Left hindlimb (tissue), 1 donor: ENCODE measurements around the gene HEATR9.

Source experiments
- DNase-seq: peaks from one replicate; pipeline ENCODE4 v3.0.0-alpha.2; 2018

HEATR9 gene

DNA sequence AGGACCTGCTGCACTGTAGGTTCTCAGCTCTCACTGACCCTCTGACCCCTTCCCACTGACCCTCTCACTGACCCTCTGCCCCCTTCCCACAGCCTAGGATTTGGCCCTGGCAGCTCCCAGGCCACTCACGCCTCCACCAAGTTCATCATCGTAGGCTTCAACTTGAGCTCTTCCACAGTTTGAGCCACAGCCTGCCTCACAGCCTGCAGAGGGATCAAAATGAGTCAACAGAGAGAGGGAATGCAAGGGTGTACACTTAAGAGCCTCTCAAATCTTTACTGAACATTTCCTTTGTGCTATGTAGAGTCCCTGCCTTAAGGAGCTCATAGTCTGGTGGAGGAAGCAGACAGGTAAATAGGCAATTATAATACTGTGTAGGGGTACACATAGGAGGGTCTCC, 12.1 kb downstream of the HEATR9 start:
- no peak for DNase-seq

DNA sequence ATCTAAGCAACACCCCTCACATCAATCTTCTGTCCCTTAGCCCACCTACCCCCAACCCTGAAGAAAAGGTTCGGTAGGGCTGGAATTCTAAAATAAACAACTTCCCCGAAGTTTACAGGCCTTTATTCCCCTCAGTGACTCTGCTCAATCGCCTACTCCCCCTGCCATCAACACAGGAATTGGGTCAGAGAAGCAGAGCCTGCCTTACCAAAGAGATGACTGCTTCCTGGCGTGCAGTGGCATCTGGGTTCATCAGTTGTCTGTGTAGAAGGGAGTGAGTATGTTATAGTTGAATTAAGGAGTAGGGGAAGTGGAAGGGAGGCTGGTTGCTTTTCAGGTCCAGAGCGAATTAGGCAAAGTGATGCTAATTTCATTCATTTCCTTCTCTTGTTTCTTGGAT, 12.7 kb downstream of the HEATR9 start:
- no peak for DNase-seq

DNA sequence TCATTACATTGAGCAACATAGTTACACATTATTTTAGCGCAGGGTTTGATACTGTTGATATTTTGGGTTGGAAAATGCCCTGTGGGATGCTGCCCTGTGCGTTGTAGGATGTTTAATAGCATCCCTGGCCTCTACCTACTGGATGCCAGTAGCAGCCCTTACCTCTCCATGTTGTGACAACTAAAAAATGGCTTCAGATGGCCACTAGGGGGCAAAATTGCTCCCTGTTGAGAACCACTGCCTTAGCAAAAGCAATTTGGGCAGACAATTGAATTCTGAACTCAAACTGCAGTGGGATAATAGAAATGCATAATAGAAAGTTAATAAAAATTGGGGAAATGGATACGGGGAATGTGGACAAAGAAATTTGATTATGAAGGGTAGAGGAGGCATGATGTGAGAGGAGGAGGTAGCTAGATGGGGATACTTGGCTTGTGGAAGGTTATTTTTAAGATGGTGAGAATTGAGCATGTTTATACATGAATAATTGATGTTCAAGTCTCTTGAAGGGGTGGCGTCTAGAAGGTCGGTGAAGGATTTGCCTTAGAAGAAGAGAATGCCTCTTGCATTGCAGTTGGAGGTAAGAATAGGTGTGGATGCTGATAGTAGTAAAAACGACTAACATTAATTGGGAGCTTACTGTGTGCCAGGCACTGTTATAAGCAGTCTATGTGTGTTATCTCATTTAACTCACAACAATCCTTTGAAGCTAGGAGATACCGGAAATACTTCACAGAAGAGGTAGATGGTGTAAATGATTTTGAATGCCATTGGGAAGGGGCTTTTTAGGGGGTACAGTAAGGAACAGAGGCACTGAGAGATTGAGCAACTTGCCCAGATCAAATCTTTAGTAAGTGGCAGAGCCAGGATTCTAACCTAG, 19.0 kb downstream of the HEATR9 start:
- peak; percentile 44 for DNase-seq

DNA sequence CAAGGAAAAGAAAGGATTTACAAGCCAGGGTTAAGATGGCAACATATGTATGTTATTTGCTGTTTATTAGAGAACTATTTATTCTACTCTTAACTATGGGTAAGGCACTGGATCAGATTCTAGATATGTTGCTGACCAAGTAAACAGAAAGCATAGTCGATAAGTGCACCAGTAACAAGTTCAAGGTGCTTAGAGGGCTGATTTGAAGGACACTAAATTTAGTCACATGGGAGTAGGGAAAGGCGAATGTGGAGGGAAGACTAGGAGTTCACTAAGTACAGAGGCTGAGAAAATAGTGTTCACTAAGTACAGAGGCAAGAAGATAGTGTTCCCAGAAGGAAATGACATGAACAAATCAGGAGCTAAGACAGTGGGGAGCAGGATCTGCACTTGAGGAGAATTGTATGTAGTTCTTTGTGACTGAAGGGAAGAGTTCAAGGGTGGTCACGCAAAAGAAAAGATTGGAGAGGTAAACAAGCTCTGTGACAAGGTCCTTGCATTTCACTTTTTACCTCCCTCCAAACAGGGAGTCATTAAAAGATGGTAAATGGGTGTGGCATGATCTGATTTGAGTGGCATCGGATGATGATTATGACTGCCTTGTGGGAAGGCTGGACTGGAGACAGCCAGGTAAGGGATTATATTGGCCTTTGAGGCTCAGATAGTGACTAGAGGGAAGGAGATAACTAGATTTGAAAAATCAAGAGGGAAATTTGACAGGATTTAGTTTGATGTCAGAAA, 20.9 kb downstream of the HEATR9 start:
- DNase-seq, result no peak

DNA sequence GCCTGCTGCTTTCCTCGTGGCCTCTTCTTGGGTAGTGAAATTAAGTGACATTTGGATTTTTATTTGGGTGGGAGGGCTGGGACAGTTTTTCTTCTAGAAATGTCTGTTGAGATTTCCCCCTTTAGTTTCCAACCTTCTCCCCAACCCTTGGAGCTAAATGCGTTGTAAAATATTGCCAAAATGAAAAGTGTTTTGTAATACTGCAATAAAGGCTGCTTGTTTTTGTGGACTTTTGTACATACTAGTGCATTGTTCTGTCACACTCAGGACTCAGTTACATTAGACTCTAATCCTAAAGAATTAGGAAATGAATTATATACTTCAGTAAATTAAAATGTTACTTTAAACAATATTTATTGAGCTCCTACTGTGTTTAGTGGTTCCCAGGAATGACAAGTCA, 21.7 kb downstream of the HEATR9 start:
- DNase-seq, result no peak

DNA sequence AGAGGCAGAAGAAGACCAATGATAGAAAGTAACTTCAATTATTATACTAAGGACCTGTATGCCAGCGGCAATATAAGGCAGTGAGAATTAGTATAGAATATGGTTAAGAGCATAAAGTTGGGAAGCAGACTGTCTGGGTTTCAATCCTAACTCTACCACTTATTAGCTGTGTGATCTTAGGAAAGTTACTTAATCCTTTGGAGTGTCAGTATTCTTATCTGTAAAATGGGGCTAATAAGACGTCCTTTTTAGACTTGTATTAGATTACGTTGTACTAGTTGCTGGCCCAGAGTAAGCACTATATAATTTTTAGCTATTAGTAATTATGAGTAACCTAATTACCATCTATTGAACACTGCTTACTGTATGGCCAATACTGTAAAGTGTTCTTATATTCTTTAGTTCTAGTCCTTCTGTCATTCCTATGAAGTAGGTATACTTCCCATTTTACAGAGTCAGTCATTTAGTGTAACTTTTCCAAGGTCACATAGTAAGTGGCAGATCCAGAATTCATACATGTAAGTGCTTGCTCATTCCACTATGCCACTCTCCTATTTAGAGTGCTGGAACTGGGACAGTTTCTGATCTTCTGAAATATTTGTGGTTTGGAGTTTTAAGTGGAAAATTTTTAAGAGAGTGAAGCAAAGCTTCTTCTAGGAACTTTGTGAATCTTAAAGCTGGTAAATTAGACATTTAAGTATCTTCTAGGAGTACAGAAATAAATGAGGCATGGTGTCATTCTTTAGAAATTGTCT, 22.5 kb downstream of the HEATR9 start:
- DNase-seq, result no peak

DNA sequence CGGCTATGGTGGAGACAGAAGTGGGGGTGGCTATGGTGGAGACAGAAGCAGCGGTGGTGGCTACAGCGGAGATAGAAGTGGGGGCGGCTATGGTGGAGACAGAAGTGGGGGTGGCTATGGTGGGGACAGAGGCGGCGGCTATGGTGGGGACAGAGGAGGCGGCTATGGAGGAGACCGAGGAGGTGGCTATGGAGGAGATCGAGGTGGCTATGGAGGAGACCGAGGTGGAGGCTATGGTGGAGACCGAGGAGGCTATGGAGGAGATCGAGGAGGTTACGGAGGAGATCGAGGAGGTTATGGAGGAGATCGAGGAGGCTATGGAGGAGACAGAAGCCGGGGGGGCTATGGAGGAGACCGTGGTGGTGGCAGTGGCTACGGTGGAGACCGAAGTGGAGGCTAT, 24.1 kb downstream of the HEATR9 start:
- no peak for DNase-seq

DNA sequence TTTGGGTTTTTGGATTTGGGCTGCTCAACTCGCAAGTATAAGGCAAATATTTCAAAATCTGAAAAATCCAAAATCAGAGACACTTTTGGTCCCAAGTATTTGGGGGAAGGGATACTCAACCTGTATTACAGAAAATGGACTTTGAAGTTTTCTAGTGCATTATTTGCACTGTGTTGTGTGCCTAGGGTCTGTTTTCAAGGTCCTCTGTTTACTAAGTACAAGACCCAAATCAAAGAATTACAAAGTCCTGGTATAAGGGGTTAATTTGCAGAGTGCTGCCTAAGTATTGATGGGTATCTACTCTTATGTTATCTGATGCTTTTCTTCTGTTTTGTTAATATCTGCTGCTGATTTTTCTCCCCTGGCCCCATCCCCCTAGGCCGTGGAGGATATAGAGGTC, 25.0 kb downstream of the HEATR9 start:
- DNase-seq, result no peak

DNA sequence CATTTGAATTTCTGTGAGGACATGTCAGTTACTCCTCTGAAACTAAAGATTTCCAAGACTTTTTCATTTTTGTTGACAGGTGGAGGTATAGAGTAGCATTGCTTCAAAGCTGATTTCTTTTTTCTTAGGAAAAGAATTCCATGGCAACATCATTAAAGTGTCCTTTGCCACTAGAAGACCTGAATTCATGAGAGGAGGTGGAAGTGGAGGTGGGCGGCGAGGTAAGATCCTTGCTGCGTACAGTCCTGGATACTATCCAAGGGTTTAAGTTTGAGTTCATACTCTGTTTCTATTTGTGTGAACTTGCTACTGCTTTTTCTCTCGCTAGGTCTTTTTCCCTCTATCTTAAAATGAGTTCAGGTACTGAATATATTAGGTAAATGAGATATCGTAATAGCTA, 26.5 kb downstream of the HEATR9 start:
- no peak for DNase-seq

DNA sequence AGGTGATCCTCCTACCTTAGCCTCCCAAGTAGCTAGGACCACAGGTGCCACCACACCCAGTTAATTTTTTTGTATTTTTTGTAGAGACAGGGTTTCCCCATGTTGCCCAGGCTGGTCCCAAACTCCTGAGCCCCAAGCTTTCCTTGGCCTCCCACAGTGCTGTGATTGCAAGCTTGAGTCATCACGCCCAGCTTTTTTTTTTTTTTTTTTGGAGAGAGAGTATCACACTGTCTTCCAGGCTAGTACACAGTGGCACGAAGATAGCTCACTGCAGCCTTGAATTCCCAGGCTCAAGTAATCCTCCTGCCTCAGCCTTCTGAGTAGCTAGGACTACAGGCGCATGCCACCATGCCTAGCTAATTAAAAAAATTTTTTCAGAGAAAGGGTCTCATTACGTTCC, 27.2 kb downstream of the HEATR9 start:
- DNase-seq, result no peak

DNA sequence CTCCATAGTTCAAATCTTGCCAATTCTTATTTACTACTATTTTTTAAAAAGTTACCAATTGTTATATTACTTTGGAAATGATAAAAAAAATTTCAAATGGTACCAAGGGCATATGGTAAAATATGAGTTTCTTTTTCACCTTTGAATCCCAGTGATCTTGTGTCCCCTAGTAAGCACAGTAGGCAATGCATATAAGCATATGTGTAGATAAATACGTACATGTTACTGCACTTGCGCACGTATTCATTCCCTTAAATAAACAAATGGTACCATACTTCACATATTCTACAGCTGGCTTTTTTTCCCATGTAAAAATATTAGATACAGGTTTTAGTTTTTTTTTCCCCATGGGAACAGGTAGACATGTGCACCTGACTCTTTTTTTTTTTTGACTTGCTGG, 27.6 kb downstream of the HEATR9 start:
- no peak for DNase-seq

DNA sequence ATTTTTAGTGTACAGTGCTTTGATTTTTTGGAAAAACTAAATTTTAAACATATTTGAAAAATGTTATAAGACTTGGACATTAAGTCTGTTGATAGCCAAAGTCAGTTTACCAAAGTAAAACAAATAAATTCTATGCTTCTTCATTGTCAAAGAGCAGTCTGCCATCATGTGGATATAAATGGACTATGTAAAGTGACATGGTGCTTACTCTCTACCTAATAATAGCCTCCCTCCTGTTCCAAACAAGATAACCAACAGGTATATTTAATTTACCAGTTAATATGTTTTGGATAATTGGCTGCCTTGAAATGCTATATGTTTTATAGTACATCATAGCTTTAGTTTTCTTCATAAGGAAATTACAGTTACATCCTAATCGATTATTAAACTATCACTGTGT, 43.5 kb downstream of the HEATR9 start:
- no peak for DNase-seq

DNA sequence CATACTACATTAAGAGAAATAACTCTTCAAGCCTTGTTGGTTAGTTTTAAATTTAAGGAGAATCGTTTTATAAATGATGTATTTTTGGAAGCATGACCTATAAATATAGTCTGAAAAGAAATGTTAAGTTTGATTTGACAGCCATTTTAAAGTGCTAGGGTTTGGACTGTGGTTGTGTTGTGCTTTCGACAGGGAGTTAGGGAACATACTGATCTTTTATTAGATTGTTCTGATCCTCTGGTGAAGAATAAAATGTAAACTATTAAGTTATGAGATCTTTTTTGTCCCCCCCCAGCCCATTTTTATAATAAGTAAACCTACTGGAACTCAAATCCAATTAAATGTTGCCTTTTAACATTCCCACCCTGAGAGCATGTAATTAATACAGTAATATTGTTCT, 47.4 kb downstream of the HEATR9 start:
- no peak for DNase-seq

DNA sequence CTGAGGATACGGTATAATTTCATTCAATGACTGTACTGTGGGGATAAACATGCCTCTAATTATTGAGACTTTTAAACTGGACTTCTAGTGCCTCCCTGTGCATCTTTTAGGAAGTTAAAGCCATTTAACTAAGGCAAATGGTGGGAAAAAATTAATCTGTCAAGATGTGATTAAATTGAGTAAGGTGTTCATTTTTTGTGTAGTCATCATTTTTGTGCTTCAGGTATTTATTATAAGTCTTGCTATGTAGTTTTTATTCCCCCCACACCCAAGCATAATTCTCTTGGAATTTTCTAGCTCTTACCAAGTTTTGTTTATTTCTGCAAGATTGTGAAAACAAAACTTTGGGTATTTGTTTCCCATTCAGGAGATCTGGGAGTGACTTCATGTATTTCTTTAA, 49.2 kb downstream of the HEATR9 start:
- DNase-seq, result no peak

DNA sequence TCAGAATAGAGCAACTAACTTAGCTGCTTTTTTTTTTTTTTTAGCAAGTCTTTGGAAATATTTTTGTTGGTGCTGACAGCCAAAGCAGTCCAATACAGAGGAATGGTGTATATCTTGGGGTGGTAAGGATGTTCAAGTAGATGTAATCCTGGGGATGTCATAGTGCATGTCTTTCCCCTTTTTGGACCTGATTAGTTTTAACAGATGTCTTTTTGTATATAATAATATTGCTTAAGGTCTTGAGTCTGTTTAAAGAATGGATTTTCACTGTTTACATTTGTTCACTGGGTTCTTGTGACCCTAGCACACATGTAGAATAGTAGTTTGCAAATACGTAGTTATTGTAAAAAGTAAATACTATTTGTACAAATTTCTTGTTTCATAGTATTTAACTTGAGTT, 51.5 kb downstream of the HEATR9 start:
- DNase-seq, result no peak

DNA sequence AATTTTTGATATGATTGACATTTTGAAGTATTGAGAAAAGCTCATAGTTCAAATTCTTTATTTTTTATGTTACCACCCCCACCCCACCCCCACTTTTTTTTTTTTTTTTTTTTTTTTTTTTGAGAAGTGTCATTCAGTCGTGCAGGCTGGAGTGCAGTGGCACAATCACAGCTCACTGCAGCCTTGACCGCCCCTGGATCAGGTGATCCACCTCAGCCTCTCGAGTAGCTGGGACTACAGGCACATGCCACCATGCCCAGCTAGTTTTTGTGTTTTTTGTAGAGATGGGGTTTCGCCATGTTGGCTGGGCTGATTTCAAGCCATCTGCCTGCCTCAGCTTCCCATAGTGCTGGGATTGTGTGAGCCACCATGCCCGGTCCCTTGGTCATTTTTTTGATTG, 52.0 kb downstream of the HEATR9 start:
- no peak for DNase-seq

DNA sequence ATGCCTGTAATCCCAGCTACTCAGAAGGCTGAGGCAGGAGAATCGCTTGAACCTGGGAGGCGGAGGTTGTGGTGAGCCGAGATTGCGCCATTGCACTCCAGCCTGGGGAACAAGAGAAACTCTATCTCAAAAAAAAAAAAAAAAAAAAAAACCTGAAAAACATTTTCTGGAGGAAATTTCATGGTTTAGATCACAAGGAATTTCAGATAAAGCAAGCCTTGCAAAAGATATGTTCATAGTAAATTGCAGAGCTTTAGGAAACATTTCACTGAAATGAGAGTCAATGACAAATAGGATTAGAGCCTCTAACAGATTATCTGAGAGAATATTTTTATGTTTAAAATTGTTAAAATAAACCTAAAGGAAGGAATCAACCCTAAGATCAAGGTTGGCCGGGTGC, 56.2 kb downstream of the HEATR9 start:
- DNase-seq, result no peak

DNA sequence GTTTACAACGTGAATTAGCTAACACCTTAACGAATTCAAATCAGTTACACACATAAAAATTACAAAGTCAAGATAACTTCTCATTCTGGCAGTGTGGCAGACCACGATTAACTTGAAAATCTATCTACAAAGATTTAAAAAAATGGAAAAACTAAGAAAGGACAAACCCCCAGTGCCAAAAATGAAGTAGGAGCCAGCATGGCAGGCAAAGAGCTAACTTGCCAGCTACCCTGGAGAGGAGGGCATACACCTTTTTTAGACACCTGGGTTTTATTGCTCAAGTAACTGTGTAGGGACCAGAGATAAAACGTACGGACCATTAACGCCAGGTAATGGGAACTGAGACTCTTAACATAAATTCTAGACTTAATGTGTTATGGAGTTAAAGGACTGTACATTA, 56.9 kb downstream of the HEATR9 start:
- DNase-seq, result no peak

DNA sequence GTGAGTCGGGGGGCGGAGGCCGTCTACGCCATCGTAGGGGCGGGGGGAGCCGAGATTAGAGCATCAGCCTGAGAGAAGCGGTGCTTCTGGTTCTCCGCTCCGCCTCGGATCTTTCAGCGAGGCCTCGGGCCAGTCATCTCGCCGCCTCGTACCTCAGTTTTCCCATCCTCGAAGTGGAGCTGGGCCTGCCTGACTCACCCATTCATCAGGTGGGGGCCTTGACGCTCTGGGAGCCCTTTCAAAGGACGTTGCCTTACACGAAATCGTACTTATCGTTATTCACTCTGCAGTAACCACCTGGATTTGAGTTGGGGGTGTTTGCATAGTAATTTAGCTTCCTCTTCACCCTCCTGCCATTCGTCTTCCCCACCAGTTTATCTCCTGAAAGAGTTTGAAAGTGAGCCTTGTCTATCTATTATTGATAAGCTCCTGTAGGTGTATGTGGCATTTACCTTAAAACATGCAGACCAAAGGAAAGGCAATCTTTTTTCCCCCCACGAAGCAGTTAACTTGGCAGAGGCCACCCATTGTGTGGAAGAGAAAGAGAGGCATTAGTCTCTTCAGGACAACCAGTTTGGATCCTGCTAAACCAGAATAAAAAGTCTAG, 58.7 kb downstream of the HEATR9 start:
- DNase-seq, result no peak

DNA sequence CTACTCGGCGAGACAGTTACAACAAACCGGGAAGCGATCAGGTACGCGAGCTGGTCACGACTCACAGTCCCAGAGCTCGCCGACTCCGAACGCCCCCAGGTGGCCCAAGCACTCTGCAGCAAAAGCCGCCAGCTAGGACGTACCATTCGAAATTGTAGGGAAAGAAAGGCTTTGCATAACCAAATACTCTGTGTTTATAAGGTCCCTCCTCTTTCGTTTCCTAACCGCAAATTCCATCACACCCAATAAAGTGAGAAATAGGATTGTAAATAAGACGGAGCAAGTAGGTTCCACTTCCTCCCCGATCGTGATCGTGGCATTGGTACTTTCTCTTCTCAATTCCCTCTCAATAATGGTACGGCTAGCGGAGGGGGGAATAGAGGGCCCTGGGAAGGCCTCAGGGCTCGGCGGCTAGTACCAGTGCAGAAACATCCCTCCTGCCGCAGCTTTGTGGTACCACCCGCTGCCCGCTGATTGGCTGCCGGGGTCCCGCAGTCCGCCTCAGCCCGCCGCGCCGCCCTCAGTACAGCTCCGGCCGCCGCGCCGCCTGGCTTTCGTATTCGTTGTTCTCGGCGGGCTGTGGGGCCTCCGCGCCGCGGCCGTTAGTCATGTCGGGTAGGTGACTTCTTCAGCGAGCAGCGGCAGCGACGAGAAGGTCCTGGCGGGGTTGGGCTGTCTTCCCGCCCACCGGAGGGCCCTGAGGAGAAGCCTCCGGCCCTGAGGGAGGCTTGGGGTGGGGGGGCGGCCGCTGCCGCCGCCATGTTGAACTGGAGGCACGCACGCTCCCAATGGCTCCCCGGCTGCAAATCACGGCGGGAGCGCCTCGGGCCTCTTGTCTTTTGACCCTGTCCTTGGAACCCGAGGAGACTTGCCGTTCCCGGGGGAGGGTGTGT, 59.5 kb downstream of the HEATR9 start, which contains the start of gene TAF15:
Gene TAF15, plus strand, starts transcription at position 523 of the 893 bp plus-strand sequence. Its CDS starts 86 bp downstream, at position 609.
- DNase-seq, result peak; percentile 97

DNA sequence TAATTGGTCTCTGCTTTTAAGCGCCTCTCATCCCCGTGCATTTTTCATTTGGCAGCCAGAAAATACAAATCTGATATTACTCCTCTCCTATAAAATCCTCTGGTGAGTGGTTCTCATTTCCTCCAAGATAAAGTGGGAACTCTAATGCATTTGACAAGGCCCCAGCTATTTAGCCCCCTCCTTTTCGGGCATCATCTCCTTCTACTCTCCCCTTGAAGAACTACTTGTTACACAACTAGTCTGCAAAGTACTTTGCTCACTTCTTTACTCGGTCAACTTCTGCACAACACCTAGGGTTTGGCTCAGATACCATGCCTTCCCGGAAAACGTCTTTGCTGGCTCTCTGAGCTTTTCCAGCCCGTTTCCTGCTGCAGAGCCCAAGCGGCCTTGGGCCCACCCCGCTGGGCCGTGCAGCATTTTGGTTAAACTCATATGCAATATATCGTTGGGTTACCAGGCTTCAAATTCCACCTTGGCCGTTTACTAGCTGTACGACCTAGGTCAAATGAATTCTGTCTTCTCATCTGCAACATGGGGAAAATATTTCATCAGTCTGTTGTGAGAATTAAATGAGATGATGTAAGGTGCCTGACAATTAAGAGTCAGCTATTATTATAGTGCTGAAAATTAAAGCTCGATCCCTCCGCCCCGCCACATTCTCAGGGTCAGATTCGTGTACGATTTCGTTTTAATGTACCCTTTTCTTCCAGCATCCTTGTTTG, 60.3 kb downstream of the HEATR9 start:
- DNase-seq, result no peak
